GM18870 (cell line): ENCODE data around the gene FYCO1.

Source experiments
- ATAC-seq: cut with Tn5 transposase; IDR thresholded peaks from one replicate; pipeline ENCODE4 v1.9.1; 2021; ENCODE audit warnings: moderate library complexity; ENCODE audit not compliant: unreplicated experiment

The FYCO1 gene

DNA sequence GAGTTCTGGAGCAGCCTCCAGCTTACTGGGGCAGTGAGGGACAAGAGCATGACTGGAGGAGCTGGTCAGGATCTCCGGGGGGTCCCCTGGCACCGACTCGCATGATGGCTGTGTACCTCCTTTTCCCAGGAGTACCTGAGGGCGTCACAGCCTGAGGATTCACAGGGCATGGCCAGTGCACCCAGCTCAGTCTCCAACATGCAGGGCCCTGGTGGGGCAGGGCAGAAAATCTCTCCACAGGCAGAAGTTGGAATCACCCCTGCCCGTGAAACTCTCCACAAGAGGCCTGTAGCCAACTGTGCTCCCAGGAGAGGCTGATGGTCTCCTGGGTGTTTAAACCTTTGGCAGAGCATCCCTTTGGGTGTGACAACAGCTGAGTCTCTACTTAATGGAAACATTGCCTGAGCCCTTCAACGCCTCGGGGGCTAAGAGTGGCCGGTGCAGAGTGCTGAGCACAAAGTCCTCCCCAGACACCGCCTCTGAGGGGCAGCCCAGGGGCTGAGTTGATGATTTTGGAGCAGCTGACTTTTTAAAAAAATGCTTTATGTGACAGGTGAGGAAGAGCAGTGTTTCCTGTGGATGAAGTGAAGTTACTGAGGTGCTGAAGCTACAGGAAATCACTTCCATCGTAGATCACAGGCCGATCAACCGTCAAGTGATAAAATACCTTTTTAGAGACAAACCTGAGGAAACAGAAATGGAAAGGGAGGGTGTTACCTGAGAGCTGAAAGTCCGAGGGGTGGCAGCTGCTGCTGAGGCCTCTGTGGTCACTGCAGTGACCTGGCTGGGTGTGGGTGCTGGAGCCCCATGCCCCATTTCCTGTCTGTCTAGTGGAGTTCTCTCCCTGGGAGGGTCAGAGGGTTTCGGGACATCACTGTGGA lies 74.2 kb downstream of the FYCO1 start:
- no peak for ATAC-seq

DNA sequence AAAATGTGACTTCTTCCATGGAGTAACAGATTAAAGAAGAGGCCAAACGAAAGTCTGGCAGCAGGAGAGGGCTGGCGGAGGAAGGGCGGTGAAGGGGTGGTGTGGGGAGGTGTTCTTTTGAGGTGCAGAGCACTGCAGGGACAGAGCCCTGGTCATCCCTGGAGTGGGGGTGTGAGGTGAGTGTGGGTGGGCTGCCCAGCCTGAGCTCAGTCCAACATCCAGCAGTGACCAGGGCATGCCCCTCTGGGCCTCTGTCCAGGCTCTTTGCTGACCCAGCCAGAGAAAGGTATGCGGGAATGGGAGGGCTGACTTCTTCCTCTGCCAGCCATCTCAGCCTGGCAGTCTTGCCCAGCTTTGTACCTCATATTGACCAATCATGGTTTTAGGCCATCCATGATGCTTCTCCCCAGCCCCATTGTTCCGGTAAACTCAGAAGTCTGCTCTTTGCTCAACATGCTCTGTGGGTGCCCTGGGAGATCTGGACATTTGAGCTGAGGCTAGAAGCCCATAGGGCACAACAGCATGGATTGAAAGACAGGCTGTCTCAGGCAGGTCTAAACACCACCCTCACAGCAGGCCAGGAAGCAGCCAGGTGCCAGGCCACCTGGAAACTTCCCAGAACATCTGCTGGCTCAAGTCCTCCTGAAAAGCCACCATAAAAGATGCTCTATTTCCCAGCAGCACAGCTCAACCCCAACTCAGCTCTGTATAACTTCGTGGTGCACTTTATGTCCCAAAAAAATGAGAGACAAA lies 78.3 kb downstream of the FYCO1 start:
- ATAC-seq: no peak

DNA sequence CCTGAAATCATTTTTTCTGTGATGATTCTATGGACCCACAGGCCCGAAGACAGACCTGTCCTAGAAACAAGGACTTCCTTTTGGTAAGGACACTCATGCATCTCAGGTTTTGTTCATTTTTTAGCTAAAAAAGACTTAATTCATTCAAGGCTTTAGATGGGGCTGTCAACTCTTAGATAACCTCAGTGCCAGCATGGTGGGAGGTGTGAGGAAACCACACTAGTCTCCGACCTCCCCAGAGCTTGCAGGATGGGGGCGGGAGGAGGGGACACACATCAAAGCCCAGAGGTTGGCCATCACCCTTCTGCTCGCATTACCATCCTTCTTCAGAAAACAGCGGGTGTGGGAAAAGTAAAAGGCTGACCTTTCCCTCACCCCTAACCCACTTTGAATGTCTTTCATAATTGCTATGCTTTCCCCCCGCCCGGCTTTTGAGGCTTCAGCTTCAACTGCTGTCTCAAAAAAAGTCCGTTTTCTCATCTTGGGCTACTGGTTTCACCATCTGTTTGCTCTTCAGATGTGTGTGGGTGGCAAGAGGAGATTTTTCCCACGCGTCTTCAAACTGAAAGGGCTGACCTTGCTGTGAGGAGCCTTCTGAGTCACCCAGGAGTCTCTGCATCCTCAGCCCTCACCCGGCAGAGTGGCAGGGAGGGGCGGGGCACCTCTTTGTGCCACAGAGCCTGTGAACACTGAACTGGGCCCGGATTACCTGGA lies 79.9 kb downstream of the FYCO1 start:
- ATAC-seq: peak; percentile 86

DNA sequence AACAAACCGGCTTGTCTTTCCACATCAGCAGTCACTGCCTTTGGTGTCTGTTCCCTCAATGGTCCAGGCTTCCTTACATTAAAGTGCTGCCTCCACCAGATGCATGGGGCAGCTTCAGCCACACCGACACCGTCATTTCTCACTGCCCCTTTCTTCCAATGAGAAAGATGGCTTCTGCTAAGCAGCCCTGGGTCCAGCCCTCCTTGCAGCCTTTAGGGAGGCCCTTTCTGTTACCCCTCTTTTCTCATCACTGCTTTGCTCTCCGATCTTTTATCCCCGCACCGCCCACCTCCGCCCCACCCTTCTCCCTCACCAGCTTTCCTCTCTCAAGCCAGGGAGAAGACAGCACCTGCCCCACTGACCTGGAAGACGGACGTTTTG lies 80.6 kb downstream of the FYCO1 start:
- ATAC-seq: no peak

DNA sequence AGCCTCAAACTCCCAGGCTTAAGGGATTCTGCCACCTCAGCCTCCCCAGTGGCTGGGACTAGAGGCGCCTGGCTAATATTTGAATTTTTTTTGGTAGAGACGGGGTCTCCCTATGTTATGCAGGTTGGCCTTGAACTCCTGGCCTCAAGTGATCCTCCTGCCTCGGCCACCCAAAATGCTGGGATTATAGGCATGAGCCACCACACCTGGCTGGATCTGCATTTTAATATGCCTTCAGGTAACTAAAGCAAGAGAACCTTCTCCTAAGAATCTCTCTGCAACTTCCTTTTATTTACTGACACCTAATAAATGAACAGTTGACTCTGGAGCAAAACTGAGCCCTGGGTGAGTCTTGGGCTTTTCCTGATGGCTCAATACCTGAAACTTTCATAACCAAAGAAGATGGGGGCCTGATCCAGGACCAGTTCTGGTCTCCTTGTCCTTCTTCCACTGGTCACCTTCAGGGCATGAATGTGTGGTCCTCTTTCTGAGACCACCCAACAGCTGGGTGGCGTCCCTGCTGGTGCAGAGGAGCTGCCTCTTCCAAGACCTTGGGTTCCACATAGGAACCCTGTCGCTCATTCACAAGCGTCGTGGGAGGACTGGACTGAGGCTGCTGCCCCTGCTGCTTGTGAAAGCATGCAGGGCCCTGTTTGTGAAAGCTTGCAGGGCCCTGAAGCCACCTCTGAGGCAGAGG lies 81.1 kb downstream of the FYCO1 start:
- ATAC-seq: no peak

DNA sequence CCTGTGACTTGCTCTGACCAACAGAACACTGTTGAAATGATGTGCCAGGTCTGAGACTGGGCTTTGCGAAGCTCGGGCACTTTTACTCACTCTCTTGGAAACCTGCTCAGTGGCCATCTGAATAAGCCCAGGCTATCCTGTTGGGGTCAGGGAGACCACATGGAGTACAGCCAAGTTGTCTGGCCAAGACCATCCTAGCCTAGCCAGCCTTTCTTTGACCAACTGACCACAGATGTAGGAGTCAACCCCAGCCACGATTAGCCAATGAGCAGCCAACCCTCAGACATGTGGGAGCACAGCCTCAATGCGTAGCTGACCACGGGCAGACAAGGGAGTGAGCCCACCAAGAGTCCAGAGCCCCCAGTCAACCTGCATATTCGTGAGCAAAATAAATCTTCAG lies 83.2 kb downstream of the FYCO1 start:
- ATAC-seq: no peak

DNA sequence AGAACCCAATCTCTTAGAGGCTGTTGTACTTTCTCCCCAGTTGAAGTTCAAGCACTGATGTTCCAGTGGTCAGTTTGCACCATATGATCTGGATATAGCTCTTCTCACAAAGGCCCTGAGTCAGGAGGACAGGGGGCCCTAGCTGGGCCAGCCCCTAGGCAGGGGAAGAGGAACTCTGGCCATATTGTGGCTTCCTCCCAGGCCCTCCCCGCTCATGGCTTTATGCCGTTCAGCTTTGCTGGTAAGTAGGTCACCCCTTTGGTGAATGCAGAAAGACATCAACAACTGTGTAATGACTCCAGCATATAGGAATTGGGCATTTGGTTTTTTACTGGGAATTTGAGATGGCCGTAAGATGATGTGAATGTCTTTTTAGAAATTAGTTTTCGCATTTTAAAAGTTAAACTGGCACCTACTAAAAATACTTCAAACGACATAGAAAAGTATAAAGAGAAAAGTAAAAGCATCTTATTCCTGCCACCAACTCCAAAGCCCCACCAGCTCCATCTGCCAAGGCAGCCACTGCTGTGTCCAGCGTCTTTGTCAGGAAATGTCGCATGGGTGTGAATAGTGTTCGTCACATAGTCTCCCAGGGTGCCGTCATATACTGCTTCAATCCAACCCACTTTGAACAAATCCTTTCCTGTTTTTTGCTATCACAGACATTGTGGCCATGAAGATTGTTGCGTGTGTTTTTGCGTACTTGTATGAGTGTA lies 84.0 kb downstream of the FYCO1 start:
- ATAC-seq: no peak

DNA sequence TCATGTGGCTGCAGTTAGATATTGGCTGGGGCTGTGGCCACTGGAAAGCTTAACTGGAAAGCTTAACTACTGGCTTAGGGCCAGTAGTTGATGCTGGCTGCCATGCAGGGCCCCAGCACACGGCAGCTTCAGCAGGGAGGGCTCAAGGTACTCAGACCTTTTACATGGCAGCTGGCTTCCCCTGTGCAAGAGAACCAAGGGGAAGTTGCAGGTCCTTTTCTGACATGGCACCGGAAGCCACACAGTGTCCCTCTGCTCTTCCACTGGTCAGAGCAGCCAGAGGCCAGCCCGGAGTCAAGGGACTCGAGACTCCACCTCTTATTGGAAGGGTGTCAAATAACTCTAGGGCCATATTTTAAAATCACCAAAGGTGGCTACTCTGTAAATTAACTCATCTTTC lies 84.7 kb downstream of the FYCO1 start:
- ATAC-seq: no peak

DNA sequence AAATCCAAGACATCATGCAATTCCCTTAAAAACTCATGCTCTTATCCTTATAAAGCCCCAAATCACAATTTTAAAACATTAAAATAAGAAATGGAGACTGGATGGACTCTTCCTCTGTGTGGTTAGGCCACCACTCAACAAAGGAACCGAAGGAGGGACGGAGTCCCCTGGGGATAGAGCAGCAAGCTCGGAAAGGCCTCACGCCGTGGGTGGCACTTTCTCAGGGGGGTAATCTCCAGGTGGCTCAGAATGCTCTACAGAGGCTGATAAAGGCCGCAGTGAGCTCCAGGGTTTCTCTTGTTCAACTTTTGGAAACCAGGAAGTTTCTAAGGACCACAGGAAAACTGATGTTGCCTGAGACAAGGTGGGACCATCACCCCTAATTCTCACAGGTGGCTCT lies 86.1 kb downstream of the FYCO1 start:
- no peak for ATAC-seq

DNA sequence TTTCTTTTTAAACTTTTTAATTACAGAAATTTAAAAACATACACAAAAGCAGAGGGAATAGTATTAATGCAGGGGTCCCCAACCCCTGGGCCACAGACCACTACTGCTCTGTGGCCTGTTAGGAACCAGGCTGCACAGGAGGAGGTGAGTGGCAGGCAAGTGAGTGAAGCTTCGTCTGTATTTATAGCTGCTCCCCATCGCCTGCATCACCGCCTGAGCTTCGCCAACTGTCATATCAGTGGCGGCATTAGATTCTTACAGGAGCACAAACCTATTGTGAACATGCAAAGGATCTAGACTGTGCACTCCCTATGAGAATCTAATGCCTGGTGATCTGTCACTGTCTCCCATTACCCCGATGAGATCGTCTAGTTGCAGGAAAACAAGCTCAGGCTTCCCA lies 86.9 kb downstream of the FYCO1 start:
- ATAC-seq: no peak

DNA sequence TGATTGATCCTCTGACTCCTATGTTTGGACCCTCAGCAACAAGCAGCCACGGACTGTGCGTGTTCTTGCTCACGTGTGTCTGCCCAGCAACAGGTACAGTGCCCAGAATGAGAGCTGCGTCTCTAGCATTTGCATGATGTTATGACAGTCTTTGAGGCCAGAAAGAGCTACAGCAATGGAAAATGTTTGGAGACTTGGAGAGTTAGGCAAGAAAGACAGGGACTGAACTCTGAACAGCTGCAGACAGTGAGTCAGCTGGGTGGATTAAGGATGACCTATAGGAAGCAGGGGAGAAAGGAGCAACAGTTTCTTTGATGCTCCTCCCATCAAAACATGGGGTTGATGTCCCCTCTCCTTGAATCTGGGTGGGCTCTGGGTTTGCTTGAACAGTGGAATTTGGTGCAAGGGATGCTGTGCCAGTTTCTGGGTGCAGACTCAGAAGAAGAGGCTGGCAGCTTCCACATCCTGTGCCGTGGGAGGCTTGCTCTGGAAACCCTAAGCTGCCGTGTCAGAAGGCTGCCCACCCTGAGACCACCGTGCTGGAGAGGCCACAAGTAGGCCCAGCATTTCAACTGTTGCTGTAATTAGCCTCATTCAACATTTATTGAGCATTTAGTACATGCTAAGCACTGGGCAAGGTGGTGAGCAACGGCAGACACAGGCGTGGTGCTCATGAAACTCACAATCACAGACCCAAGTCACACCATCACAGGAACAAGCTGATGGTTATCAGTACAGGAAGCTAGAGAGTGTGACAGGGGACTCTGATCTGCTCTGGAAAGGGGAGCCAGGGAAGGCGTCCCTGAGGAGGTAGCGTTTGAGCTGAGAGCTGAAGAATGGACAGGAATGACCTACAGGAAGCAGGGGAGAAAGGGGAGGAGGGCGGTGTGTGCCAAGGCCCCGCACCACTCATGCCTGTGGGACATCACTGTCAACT lies 87.6 kb downstream of the FYCO1 start:
- ATAC-seq: no peak

DNA sequence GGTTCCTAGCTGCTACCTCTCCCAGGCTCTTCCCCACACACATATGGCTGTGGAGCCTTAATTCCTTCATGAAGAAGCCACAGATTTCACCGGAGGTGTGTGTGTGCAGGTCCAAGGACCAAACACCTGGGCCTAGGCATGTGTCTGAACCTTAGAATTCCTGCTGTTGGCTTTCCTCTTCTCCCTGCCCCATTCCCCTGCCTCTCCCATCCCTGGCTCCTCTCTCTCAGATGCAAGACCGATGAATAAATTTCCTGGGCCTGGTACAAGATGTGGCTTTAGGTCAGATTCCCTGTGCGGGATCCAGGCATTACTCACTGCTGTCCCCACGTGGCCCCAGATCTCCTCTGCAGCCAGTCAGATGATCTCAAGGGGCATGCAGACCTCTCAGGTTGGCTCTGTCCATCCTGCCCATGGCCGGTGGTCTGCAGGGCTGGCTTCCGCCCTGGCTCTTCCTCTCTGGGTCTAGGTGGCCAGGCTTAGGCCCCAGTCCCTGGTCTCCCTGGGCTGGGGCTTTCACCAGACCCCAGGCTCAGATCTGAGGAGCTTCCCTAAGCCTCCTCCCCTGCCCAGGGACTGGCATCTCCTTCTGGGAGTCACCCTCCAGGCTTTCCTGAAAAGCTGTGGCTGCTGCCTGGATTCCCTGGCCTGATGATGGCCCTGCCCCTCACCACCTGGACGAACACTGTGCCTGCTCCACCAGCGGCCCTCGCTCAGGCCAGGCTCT lies 88.8 kb downstream of the FYCO1 start:
- ATAC-seq: no peak

DNA sequence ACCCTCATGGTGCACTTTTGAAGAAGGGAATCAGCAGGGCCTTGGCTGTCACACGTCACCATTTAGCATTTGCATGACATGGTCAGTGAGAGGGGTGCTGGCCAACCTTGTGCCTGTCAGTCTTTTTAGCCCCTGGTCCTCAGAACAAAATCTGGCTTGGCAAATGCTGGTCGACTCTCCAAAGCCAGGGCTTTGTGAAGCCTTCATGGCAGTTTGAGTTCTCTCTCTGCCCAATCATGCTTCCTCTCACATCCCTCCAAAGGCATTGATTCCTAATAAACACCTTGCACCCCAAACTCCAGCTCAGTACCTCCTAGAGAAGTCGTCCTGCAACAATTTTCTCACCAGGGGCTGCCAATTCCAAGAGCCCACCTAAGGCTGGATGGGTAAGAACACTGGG lies 89.9 kb downstream of the FYCO1 start:
- no peak for ATAC-seq

DNA sequence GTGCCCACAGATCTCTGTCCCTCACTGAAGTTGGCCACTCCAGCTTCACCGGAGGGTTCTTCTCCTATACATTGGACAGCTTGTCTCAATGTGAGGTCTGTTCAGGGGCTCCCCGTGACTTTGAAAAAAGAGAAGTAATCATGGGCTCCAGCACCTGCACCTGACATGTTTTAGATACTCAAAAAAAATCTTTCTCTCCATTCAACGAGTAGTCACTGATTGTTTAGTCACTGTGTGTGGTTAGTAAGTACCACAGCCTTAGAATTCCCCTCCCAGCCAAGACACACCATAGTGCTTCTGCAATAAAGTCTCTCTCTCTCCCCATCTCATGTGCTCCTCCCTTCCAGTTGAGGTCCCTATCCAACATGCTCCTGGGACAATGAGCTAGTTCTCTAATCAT lies 90.7 kb downstream of the FYCO1 start:
- no peak for ATAC-seq

DNA sequence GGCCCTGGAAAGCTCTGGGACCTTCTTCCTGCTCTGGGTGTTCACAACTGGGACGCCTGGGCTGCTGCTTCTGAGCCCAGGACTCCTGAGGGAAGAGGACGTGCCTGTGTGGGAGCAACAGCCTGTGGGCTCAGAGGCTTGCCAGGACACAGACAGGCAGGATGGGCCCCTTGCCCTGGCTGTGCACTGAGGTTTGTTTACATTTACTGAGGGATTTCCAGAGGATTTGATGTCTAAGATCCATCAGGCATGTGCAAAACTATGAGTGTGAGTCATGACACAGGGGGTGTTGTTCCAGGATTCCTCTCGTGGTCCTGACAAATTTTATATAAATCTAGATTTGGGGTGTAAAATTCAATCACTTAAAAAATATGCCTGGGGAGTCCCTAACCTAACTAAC lies 98.7 kb downstream of the FYCO1 start:
- ATAC-seq: no peak

DNA sequence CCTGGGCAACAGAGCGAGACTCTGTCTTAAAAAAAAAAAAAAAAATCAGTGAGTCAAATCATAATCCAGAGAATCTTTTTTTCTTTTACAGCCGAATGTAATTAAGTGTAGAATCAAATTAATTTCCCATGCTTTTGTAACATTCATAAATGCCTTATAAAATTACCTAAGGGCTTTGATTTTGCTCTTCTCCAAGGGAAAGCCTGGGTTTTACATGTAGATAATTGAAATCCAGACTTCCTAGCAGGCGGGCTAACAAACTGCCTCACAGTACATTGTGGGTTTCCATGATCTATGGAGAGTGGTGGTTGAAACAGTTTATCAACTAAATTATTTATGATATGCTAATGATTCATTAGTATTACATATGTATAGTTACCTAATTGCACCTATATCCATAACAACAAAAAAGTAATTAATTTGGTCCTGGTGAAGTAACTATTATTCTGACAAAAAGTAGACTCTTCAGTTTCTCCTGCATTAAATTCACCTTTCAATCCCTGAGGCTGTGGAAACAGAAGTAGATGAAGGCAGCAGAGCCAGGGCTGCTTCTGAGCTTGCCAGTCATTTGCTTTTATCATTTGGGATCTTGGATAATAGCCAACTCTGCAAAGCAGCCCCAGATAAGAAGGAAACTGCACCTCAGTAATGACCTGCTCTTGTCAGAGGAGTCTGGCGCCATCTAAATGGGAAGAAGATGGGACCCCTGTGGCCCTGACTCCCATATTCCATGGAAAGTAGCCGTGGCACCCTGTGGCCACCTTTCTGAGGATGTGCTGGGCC lies 99.7 kb downstream of the FYCO1 start:
- no peak for ATAC-seq

DNA sequence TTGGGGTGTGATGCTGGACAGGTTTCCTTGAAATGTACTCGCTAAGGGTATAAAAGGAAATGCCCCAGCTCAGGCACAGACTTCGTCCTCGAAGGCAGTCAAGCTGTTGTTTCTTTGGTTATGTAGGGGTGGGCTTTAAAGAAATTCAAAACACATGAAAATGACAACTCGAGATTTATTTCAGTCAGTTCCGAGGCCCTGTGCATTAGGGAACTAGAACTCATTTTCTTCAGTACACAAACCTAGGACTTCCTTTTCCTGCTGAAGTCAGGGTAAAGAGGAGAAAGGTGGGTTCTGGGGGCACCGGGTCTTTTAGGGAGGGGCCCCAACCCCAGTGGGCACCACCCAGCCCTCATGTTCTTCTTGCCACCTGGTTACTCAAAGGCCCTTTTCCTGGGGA lies 101.6 kb downstream of the FYCO1 start:
- ATAC-seq: no peak

DNA sequence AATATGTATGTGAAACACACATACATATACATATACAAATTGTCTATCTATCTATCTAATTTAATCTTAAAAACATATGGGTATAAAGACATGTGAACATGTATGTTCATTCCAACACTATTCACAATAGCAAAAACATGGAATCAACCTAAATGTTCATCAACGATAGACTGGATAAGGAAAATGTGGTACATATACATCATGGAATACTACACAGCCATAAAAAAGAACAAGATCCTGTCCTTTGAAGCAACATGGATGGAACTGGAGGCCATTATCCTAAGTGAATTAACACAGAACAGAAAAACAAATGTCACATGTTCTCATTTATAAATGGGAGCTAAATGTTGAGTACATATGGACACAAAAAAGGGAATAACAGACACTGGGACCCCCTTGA lies 103.5 kb downstream of the FYCO1 start:
- no peak for ATAC-seq
